K562 (cell line): ENCODE results near the gene TSGA10. TPM values are rescaled to one million over a fixed set of nuclear protein-coding genes. Genes with fewer than 3 reads are reported as not detected.

Experiments
- CC2D1A ChIP-seq: fragments of 450-650 bp; IDR thresholded peaks from 2 replicates; pipeline ENCODE4 v1.6.1; 2017; ENCODE audit warnings: mild to moderate bottlenecking
- CEBPG ChIP-seq, 3 experiments: fragments of 200-800 bp in 1 of 3; sonication (Bioruptor generic) in 1 of 3; sonication (generic) in 1 of 3; formaldehyde crosslinking in 1 of 3; IDR thresholded peaks in 2 of 3; conservative IDR thresholded peaks in 1 of 3; 2 replicates each; pipeline versions ENCODE4 v1.6.1 to v1.8.0; 2016 to 2022; ENCODE audit warnings: missing compliant biosample characterization in 2 of 3, missing genetic modification characterization in 2 of 3, mild to moderate bottlenecking in 1 of 3, missing genetic modification reagents in 1 of 3
- CREB1 ChIP-seq, 2 experiments: sonication (generic) in 1 of 2; formaldehyde crosslinking in 1 of 2; IDR thresholded peaks; 2 replicates each; pipeline versions ENCODE4 v1.6.1 to v1.8.0; 2012 to 2022; ENCODE audit warnings: inconsistent platforms in 1 of 2, mild to moderate bottlenecking in 1 of 2, missing genetic modification reagents in 1 of 2, moderate library complexity in 1 of 2
- CXXC5 ChIP-seq: fragments of 250-450 bp; sonication (Bioruptor Pico); IDR thresholded peaks from 2 replicates; pipeline ENCODE4 v1.8.0; 2022; ENCODE audit warnings: inconsistent platforms, mild to moderate bottlenecking, moderate library complexity
- DPF2 ChIP-seq: fragments of 450-650 bp; IDR thresholded peaks from 2 replicates; pipeline ENCODE4 v1.6.1; 2016
- FIP1L1 ChIP-seq: fragments of 200-400 bp; formaldehyde crosslinking; IDR thresholded peaks from 2 replicates; pipeline ENCODE4 v1.6.1; 2018; ENCODE audit warnings: mild to moderate bottlenecking, low read depth, low read length; ENCODE audit not compliant: poor library complexity, severe bottlenecking
- GABPB1 ChIP-seq: sonication (generic); formaldehyde crosslinking; IDR thresholded peaks from 2 replicates; pipeline ENCODE4 v1.8.0; 2022; ENCODE audit warnings: mild to moderate bottlenecking, missing genetic modification reagents
- GTF2A2 ChIP-seq: IDR thresholded peaks from 2 replicates; pipeline ENCODE4 v1.6.1; 2016; ENCODE audit warnings: mild to moderate bottlenecking, missing genetic modification characterization, missing compliant biosample characterization
- HNRNPL ChIP-seq: fragments of 200-400 bp; formaldehyde crosslinking; IDR thresholded peaks from 2 replicates; pipeline ENCODE4 v1.6.1; 2017; ENCODE audit warnings: low read depth, mild to moderate bottlenecking, low read length
- MAFK ChIP-seq: IDR thresholded peaks from 2 replicates; pipeline ENCODE4 v1.6.1; 2011; ENCODE audit warnings: low read length, improper control_type of control experiment
- MCM2 ChIP-seq: fragments of 450-650 bp; IDR thresholded peaks from 2 replicates; pipeline ENCODE4 v1.6.1; 2017; ENCODE audit warnings: low read depth, mild to moderate bottlenecking
- MEIS2 ChIP-seq: fragments of 450-650 bp; IDR thresholded peaks from 2 replicates; pipeline ENCODE4 v1.6.1; 2014; ENCODE audit warnings: mild to moderate bottlenecking; ENCODE audit not compliant: partially characterized antibody
- POLR2A ChIP-seq: fragments of 450-650 bp; conservative IDR thresholded peaks from 2 replicates; pipeline ENCODE4 v1.6.1; 2016
- RBM15 ChIP-seq: fragments of 200-400 bp; formaldehyde crosslinking; IDR thresholded peaks from 2 replicates; pipeline ENCODE4 v1.6.1; 2018; ENCODE audit warnings: mild to moderate bottlenecking, low read length, moderate library complexity; ENCODE audit not compliant: insufficient read depth
- RBM34 ChIP-seq: fragments of 200-400 bp; formaldehyde crosslinking; IDR thresholded peaks from 2 replicates; pipeline ENCODE4 v1.6.1; 2018; ENCODE audit warnings: low read length, borderline replicate concordance; ENCODE audit not compliant: insufficient read depth
- SMARCE1 ChIP-seq: fragments of 450-650 bp; IDR thresholded peaks from 2 replicates; pipeline ENCODE4 v1.7.1; 2016; ENCODE audit warnings: mild to moderate bottlenecking
- SPI1 ChIP-seq: IDR thresholded peaks from 2 replicates; pipeline ENCODE4 v1.6.1; 2011; ENCODE audit warnings: low read depth, low read length, control low read depth, borderline replicate concordance
- TAF7 ChIP-seq: fragments of 450-650 bp; IDR thresholded peaks from 2 replicates; pipeline ENCODE4 v1.6.1; 2016; ENCODE audit warnings: missing genetic modification characterization, missing compliant biosample characterization
- TBP ChIP-seq: optimal IDR thresholded peaks from 2 replicates; pipeline ENCODE3; 2011; ENCODE audit warnings: low read depth, low read length, improper control_type of control experiment
- TCF3 ChIP-seq: sonication (generic); formaldehyde crosslinking; IDR thresholded peaks from 2 replicates; pipeline ENCODE4 v1.4.0; 2020; ENCODE audit warnings: mild to moderate bottlenecking, missing genetic modification reagents
- TFAM ChIP-seq: fragments of 250-450 bp; sonication (Bioruptor Pico); conservative IDR thresholded peaks from 2 replicates; pipeline ENCODE4 v1.5.0; 2021; ENCODE audit warnings: mild to moderate bottlenecking, moderate library complexity
- ZNF121 ChIP-seq: sonication (generic); formaldehyde crosslinking; conservative IDR thresholded peaks from 2 replicates; pipeline ENCODE4 v1.8.0; 2022; ENCODE audit warnings: missing genetic modification reagents
- ZNF133 ChIP-seq: fragments of 250-450 bp; sonication (Bioruptor Pico); IDR thresholded peaks from 2 replicates; pipeline ENCODE4 v1.4.0; 2020; ENCODE audit warnings: mild to moderate bottlenecking
- ZNF24 ChIP-seq: fragments of 450-650 bp; IDR thresholded peaks from 2 replicates; pipeline ENCODE4 v1.6.1; 2016
- ZNF324 ChIP-seq: fragments of 250-450 bp; sonication (Bioruptor Pico); IDR thresholded peaks from 2 replicates; pipeline ENCODE4 v1.4.0; 2020; ENCODE audit warnings: mild to moderate bottlenecking
- ZNF551 ChIP-seq: fragments of 250-450 bp; sonication (Bioruptor Pico); IDR thresholded peaks from 2 replicates; pipeline ENCODE4 v1.5.0; 2021; ENCODE audit warnings: mild to moderate bottlenecking, moderate library complexity
- ZSCAN29 ChIP-seq: fragments of 450-650 bp; IDR thresholded peaks from 2 replicates; pipeline ENCODE4 v1.6.1; 2017
- ZSCAN32 ChIP-seq: fragments of 450-650 bp; formaldehyde crosslinking; IDR thresholded peaks from 2 replicates; pipeline ENCODE4 v1.4.0; 2020; ENCODE audit warnings: mild to moderate bottlenecking, moderate library complexity
- polyA plus RNA-seq, 8 experiments: library from polyadenylated mRNA; depleted of rRNA in 4 of 8; stranded (reverse) in 5 of 8; unstranded in 3 of 8; fragments of >200 nt; fragmentation: Nextera tagmentation in 2 of 8; fragmentation: Illumina TruSeq in 1 of 8; extraction: Ambion mirVana in 2 of 8; extraction: Trizol in 1 of 8; gene quantifications; 2 replicates each; pipeline versions ENCODE4 v1.2.1 to v1.2.3, GENCODE V29; 2011 to 2014; ENCODE audit warnings: inconsistent platforms in 1 of 8, missing spikeins in 1 of 8
- total RNA-seq, 7 experiments: library from RNA; depleted of rRNA in 6 of 7; stranded (reverse); fragments of >200 nt in 6 of 7; fragmentation: Illumina TruSeq in 2 of 7; extraction: Trizol in 2 of 7; gene quantifications; 2 replicates each; pipeline versions ENCODE4 v1.2.1 to v1.2.3, GENCODE V29; 2011 to 2021; ENCODE audit warnings: low replicate concordance in 1 of 7
- TF ChIP-seq, protein P1 (sequence below): fragments of 250-450 bp; sonication (Bioruptor Pico); IDR thresholded peaks from 2 replicates; pipeline ENCODE4 v1.5.0; 2020; ENCODE audit warnings: mild to moderate bottlenecking
- TF ChIP-seq, protein P2 (sequence below): fragments of 250-450 bp; sonication (Bioruptor Pico); IDR thresholded peaks from 2 replicates; pipeline ENCODE4 v1.4.0; 2020; ENCODE audit warnings: borderline replicate concordance

Gene TSGA10
- total and polyA plus RNA-seq, 9 of the 15 experiments (the other 6 are each of a cell fraction or from before 2014, with no cell fraction given), result 2.1 to 11.3 (median 3.2) TPM

- no peak for TF ChIP-seq RBM15
- TF ChIP-seq POLR2A, result peak; percentile 96
- TF ChIP-seq TAF7 (tag), result peak; percentile 60
- no peak for TF ChIP-seq ZNF551 (CRISPR knock-in tag)
- TF ChIP-seq, protein P1, sequence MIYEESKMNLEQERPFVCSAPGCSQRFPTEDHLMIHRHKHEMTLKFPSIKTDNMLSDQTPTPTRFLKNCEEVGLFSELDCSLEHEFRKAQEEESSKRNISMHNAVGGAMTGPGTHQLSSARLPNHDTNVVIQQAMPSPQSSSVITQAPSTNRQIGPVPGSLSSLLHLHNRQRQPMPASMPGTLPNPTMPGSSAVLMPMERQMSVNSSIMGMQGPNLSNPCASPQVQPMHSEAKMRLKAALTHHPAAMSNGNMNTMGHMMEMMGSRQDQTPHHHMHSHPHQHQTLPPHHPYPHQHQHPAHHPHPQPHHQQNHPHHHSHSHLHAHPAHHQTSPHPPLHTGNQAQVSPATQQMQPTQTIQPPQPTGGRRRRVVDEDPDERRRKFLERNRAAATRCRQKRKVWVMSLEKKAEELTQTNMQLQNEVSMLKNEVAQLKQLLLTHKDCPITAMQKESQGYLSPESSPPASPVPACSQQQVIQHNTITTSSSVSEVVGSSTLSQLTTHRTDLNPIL (CRISPR knock-in tag), result no peak
- TF ChIP-seq SPI1, result no peak
- peak; percentile 52 for TF ChIP-seq TCF3 (CRISPR knock-in tag)
- TF ChIP-seq CXXC5 (CRISPR knock-in tag), result peak; percentile 87
- peak; percentile 57 for TF ChIP-seq SMARCE1
- no peak for TF ChIP-seq RBM34
- TF ChIP-seq CREB1 (IDR thresholded peaks at IDR 0.05), result peak; percentile 79
- TF ChIP-seq CREB1 (CRISPR knock-in tag; IDR thresholded peaks at IDR 0.05), result peak; percentile 86
- TF ChIP-seq ZSCAN32 (CRISPR knock-in tag), result no peak
- no peak for TF ChIP-seq CC2D1A
- TF ChIP-seq, protein P2, sequence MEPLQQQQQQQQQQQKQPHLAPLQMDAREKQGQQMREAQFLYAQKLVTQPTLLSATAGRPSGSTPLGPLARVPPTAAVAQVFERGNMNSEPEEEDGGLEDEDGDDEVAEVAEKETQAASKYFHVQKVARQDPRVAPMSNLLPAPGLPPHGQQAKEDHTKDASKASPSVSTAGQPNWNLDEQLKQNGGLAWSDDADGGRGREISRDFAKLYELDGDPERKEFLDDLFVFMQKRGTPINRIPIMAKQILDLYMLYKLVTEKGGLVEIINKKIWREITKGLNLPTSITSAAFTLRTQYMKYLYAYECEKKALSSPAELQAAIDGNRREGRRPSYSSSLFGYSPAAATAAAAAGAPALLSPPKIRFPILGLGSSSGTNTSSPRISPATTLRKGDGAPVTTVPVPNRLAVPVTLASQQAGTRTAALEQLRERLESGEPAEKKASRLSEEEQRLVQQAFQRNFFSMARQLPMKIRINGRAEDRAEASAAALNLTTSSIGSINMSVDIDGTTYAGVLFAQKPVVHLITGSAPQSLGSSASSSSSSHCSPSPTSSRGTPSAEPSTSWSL (CRISPR knock-in tag), result no peak
- TF ChIP-seq TBP, result peak; percentile 49
- no peak for TF ChIP-seq FIP1L1
- TF ChIP-seq GTF2A2, result no peak
- no peak for TF ChIP-seq CEBPG (CRISPR knock-in tag; IDR thresholded peaks at IDR 0.05)
- TF ChIP-seq CEBPG (tag; conservative IDR thresholded peaks at IDR 0.05 in 1 of 2, IDR thresholded peaks at IDR 0.05 in 1 of 2), result no peak
- no peak for TF ChIP-seq MAFK
- no peak for TF ChIP-seq ZNF324
- no peak for TF ChIP-seq HNRNPL
- TF ChIP-seq MEIS2, result peak; percentile 43
- peak; percentile 89 for TF ChIP-seq GABPB1 (CRISPR knock-in tag)
- peak; percentile 72; the same call in 1 of the 2 replicates for TF ChIP-seq DPF2
- TF ChIP-seq ZNF133 (CRISPR knock-in tag), result no peak
- TF ChIP-seq MCM2, result no peak
- TF ChIP-seq ZSCAN29, result peak; percentile 46; the same call in 1 of the 2 replicates
- no peak for TF ChIP-seq TFAM (CRISPR knock-in tag)
- no peak for TF ChIP-seq ZNF24
- TF ChIP-seq ZNF121 (CRISPR knock-in tag), result no peak
Measured at GRCh38 chr2:99154643-99155536, at the start of gene TSGA10, which contains the start of gene LIPT1 (continued).
